SIG-M5 treated with dmso at 0.1 percent for 504 hours (cell line): ENCODE results near the gene NFATC3.
A peak's percentile ranks its signal among the peaks of the same experiment; 100 is the strongest.

ENCODE experiments used
- DNase-seq: peaks from one replicate; lab custom pipeline; 2025; ENCODE audit not compliant: unreplicated experiment; lab: John Stamatoyannopoulos, UW

The NFATC3 gene

DNA sequence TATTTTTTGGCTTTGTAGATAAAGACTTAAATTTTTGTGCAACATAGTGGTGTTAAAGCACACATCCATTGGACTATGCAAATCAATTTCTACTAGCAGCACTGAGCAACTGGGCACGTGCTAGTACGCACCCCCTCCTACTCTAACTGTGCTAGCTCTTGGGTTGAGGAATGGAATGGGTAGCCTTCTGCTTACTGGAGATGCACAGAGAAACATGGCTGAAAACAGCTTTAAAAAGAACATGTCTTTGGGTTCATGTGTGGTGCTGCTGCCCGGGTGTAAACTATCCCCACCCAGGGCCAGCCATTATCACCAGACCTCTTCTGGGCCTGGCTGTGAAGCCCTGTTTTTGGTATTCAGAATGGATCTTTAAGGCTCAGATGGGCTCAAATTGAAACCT, 143.5 kb downstream of the NFATC3 start:
- no peak for DNase-seq

DNA sequence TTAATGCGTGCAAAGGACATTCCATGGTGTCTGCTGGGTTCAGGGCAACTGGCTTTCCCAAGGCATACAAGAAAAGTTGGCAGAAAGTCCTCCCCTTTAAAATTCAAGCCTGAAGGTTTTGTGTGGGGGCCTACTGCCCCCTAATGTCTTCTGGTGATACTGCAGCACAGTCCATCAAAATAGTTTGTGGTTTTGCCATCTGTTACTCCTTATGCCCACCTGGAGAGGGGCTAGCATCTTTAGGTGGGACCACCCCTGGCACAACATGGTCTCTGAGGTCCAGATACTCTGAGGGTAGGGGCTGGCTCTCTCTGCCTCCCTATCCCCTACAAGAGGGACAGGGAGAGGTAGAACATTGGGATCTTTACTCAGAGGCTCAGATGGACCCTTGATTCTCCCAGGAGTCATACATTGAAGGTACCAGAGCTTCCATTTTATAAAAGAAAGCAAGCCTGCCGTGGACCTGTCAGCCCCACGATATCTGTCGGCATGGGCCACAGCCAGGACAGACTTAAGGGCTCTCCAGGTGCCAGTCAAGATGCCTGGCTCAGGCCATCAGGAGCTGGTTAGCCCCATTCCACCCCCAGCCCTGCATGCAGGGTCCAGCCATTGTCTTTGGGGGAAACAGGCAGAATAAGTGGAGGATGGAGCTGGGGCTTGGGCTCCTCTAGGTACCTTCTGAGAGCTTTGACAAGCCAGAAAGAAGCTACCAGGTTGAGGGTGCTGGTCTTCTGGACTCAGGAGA, 144.4 kb downstream of the NFATC3 start:
- peak; percentile 56 for DNase-seq

GRCh38 chr16:68230176-68230571, 145.0 kb downstream of the NFATC3 start:
- no peak for DNase-seq

DNA sequence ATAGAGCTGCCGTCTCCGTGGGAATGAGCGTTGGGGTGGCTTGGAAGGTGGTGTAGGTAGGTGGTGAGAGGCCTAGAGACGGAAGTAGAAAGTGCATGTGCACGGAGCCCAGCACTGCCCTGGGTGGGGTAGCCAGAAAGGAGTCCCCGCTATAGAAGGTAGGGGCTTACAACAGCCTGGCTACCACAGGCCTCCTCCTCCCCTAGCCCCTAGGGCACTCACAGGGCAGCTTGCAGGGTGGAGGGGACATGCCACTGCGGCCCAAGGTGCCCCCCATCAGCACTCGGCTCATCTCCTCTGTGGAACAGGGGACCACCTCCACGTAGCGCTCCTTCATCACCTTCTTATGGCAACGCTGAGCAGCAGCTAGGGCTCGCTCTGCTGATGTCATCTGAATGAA, 145.8 kb downstream of the NFATC3 start:
- DNase-seq, result no peak

DNA sequence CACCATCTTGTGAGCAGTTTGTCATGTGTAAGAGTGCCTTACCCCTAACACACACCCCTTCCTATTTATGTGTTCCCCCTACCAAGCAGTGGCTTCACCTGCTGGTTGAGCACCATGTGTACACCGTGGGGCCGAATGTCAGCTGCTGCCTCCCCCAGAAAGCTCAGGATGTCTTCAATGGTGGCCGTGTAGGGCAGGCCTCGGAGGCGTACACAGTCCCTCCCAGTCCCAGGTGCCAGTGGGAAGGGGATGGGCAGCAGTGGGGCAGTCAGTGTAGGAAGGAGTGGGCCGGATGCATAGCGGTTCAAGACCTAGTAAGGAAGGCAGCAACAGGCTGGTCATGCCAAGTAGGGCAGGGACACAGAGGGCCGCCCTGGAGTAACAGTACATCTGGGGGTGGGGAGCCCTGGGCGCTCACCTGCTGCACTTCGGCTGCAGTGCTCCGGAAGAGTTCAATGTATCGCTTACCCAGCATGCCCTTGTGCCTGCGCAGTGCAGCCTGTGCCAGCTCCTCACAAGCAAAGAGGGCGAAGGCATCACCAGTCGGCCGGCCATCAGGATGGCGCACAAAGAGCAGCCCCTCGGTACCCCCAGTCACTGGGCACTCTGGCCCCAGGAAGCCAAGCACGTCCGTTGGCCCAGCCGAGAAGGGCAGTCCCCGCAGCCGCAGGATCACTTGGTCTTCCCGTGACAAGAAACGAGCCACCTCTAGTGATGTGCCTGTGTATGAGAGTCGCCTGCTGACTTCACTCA, 146.4 kb downstream of the NFATC3 start:
- DNase-seq, result no peak

- DNase-seq, result no peak
Observed at GRCh38 chr16:68232335-68232734, 147.2 kb downstream of the NFATC3 start.

DNA sequence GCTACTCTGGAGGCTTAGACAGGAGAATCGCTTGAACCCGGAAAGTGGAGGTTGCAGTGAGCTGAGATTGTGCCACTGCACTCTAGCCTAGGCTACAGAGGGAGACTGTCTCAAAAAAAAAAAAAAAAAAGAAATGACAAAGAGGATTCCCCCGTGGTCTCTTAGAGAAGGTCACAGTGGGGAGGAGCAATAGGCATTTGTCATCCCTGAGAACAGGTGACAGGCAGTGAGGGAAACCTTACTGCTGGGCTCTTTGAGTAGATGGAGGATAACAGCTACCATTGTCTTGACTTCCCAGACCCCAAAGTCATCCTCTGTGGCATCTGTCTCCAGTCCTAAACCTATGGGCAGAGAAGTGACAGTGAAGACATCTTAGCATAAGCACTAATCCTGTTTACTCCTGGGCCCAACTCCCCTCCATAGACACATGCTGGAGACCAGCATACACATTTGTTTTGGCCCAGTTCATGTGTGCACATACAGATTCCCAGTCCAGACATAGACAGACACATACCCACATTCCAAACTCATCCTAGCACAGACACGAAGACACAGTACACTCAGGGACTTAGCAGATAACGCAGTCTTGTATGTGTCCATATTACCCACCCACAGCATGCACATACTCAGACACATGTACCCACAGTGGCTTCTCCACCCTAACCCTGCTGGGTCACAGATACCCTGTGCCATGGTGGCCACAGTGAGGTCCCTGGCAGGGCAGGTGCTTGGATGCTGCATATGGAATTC, 148.1 kb downstream of the NFATC3 start:
- DNase-seq, result no peak

DNA sequence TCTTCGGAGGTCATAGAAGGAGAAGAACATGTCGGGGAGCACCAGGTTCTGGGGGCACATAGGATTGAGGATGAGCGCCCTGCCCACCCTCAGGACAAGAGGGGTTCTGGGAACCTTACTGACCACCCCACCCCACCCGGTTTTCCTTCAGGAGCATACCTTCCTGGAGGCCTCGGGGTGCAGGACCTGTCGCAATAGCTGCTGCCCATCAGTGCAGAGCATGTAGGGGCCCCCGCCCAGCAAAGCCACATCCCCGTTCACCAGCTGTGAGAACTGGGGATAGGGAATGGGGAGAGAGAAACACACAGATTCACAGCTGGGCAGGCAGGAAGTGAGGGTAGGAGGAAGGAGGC, 148.6 kb downstream of the NFATC3 start:
- no peak for DNase-seq

DNA sequence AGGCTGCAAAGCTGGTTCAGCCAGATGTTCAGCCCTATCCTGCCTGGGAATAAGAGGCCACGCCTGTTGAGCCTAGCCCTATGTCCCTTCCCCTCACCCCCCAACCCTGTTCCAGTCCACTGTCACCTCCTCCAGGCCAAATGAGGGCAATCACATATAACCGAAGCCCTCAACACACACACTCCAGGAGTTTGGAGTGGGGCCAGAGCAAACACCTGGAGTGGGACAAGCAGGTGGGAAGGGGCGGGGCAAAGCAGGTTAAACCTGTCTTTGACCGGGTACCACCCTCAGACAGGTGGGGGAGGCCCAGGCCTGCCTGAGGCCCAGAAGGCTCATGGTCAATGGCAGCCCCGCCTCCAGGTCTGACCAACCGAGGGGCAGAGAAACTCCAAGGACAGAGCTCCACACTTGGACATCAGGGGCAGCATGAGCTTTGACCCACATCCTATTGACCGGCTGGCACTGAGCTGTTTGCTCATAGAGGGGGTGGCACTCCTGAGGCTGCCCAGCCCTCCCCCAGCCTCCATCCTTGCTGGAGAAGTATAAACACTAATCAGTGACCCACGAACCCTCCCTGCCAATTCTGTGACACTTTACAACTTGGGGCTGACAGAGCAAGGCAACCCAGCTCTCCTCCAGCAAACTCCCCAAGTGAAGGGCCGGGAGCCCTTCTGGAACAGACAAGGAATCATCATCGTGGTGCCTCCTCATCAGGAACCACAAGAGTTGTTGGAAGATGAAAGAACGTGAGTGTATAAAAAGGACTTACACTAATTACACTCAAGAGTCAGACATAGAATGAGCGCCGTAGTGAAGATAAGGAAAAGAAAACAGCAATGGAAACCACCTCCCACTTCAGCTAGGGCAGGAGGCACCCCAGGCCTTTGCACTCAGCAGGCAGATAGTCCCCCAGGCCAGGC, 149.3 kb downstream of the NFATC3 start:
- peak; percentile 66 for DNase-seq

GRCh38 chr16:68235108-68235886, 150.1 kb downstream of the NFATC3 start:
- no peak for DNase-seq

- DNase-seq, result no peak
Observed at GRCh38 chr16:68235887-68236136, 150.6 kb downstream of the NFATC3 start, which contains the start of gene ESRP2. Gene ESRP2 (minus strand): TSS chr16:68236127. CDS start chr16:68236045, 82 bp downstream.

- DNase-seq, result peak; percentile 31
Observed at GRCh38 chr16:68236137-68236825, 151.1 kb downstream of the NFATC3 start.

- no peak for DNase-seq
Observed at GRCh38 chr16:68236826-68237242, 151.7 kb downstream of the NFATC3 start.

DNA sequence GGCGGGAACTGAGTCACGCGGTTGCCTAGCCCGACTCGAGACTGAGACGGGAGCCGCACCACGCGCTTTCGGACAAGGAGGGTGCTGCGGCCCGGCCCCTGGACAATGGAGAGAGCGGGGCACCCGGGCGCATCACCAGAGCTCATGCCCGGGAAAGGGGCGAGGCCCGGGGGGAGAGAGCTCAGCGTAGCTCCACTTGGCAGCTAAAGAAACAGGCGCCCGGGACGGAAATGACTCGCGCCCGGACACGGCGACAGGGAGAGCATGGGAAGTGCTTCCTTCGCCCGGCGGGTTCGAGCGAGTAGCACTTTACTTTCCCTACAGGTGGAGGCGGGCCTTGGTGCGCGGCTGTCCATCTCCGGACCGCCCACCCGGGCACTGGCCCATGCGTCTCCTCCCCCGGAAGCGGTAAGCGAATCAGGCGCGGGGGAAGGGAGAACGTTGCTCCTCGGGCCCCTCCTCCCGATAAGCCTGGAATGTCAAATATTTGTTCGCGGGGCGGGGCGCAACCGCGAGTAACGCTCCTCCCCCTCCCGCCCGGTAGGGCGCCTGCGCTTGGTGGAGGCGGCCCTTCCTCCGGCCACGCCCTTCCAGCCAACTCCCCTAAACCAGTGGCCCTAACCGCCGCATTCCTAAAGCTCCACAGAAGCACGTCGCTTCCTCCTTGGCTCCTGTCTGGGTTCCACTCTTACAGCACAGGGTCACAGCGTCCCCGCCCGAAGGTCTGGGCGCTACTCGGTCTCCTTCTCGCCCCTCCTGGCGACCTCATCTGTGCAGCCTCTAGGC, 152.3 kb downstream of the NFATC3 start:
- DNase-seq, result peak; percentile 93

DNA sequence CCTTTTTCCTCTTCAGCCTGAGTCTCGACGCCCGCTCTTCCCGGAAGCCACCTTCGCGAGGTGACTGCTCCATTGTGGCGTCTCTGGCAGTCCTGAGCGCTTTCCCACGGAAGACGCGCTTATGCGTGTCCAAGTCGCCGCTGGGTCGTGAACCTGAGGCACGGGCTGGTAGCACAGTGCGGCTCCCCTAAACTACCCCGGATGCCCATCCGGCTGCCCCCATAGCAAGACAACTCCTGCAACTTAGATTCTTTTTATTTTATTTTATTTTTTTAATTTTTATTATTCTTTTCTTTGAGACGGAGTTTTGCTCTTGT, 152.8 kb downstream of the NFATC3 start:
- DNase-seq, result no peak

GRCh38 chr16:68242085-68242484, 156.9 kb downstream of the NFATC3 start:
- no peak for DNase-seq

GRCh38 chr16:68242926-68243858, 158.0 kb downstream of the NFATC3 start:
- DNase-seq, result no peak

DNA sequence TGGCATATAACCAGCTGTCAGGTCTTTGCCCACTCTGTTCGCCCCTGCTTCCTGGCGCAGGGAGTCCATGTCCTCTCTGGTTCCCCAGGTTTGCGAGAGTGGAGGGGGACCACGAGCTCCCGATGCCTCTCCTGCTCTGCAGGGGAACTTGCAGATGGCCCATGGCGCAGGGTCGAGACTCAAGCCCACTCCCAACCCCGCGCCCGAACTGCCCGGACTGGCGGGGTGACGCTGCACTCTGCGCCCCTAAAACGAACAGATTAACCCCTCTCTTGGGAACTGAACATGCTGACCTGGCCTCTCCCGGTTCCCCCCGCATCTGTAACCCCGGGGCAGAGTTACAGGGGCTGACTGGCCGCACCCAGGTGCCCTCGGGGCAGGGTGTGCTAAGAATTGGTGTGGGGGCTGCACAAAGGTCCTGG, 159.3 kb downstream of the NFATC3 start:
- DNase-seq, result no peak
